GM03348 (cell line): ENCODE results near the gene NLRP9.

Experiments used
- DNase-seq: peaks from one replicate; pipeline ENCODE4 v3.0.0; 2012; ENCODE audit warnings: low spot score

Gene NLRP9

GRCh38 chr19:55687281-55688201 is 50.7 kb downstream of the NLRP9 start:
- no peak for DNase-seq

- DNase-seq, result no peak
Measured at GRCh38 chr19:55686311-55687050, 51.7 kb downstream of the NLRP9 start.

GRCh38 chr19:55685776-55686175 is 52.4 kb downstream of the NLRP9 start:
- DNase-seq, result no peak

- DNase-seq, result no peak
Measured at GRCh38 chr19:55684946-55685681, 53.1 kb downstream of the NLRP9 start.

- DNase-seq, result no peak
Measured at GRCh38 chr19:55683449-55684261, 54.5 kb downstream of the NLRP9 start.

GRCh38 chr19:55681131-55682092 is 56.8 kb downstream of the NLRP9 start:
- DNase-seq, result no peak

GRCh38 chr19:55680339-55681130 is 57.7 kb downstream of the NLRP9 start:
- DNase-seq, result no peak

GRCh38 chr19:55679343-55680257 is 58.6 kb downstream of the NLRP9 start:
- no peak for DNase-seq

- no peak for DNase-seq
Measured at GRCh38 chr19:55678121-55678671, 60.0 kb downstream of the NLRP9 start.

- no peak for DNase-seq
Measured at GRCh38 chr19:55677572-55678028, 60.6 kb downstream of the NLRP9 start.

GRCh38 chr19:55676889-55677505 is 61.2 kb downstream of the NLRP9 start:
- no peak for DNase-seq

GRCh38 chr19:55676383-55676782 is 61.8 kb downstream of the NLRP9 start:
- no peak for DNase-seq

GRCh38 chr19:55675661-55676354 is 62.4 kb downstream of the NLRP9 start:
- no peak for DNase-seq

GRCh38 chr19:55674841-55675660 is 63.2 kb downstream of the NLRP9 start, which contains the start of gene EPN1:
Gene EPN1, plus strand, starts transcription at chr19:55675226. Its CDS starts 3,402 bp downstream, at chr19:55678628.
- peak; percentile 99 for DNase-seq

GRCh38 chr19:55674459-55674840 is 63.8 kb downstream of the NLRP9 start:
- no peak for DNase-seq

- DNase-seq, result no peak
Measured at GRCh38 chr19:55673889-55674288, 64.3 kb downstream of the NLRP9 start.
